Measurements from ENCODE around the gene FAM78A. TPM values are rescaled to one million over a fixed set of nuclear protein-coding genes. Genes with fewer than 3 reads are reported as not detected.

The FAM78A gene
- polyA plus RNA-seq (2012; ENCODE audit: insufficient read depth, insufficient read length, low read depth) = 1.3 TPM

DNA sequence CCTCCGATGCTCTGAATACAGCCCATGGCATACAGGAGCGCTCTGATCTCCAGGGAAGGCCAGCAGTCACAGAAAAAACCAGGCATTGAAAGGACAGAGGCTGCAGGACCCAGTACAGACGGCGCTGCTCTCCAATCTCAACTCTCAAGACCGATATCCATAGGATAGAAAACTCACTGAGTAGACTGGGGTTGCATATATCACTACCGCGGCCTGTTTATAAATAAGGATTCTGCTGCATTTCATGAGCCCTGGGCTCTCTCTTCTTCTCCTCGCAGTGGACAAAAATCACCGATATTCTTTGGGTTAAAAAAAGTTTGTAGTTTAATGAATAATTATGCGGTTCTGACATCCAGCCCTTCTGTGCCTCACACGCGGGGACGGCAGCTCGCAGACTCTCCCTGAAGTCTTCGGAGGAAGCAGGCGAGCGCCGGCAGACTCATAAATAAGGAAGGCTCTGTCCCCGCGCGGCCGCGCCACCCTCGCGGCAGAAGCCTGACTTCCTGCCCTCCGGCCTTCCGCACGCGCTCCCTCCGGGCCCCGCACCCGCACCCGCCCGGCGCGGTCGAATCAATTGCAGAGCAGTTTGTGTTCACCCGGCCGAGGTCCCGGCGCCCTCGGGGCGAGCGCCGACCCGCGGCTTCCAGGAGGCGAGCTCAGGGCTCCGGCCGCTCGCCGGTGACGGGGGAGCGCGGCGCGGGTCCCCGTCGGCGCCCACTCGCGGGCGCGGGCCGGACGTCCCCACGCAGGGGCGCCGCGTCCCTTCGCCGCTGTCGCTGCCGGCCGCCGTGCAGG, at the start of gene FAM78A:
Gene FAM78A (minus strand): TSS at position 417 of the 795 bp plus-strand sequence. CDS start 331 bp downstream, at position 86.
- peak; percentile 38 for DNase-seq
- peak within 1 kb of the TSS; percentile 47 for H3K4me3 ChIP-seq (ENCODE audit: low read depth, low read length)
- TF ChIP-seq, protein P1, sequence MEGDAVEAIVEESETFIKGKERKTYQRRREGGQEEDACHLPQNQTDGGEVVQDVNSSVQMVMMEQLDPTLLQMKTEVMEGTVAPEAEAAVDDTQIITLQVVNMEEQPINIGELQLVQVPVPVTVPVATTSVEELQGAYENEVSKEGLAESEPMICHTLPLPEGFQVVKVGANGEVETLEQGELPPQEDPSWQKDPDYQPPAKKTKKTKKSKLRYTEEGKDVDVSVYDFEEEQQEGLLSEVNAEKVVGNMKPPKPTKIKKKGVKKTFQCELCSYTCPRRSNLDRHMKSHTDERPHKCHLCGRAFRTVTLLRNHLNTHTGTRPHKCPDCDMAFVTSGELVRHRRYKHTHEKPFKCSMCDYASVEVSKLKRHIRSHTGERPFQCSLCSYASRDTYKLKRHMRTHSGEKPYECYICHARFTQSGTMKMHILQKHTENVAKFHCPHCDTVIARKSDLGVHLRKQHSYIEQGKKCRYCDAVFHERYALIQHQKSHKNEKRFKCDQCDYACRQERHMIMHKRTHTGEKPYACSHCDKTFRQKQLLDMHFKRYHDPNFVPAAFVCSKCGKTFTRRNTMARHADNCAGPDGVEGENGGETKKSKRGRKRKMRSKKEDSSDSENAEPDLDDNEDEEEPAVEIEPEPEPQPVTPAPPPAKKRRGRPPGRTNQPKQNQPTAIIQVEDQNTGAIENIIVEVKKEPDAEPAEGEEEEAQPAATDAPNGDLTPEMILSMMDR (IDR thresholded peaks at IDR 0.05; ENCODE audit: low read depth, low read length) = no peak
- H3K4me1 ChIP-seq = peaks cover 3% of the 10 kb centered on the region; the same call in 1 of the 2 replicates
- peaks cover 18% of the 10 kb centered on the region for H3K27me3 ChIP-seq
- no peaks in the 10 kb centered on the region for H3K9me3 ChIP-seq
- no peaks in the 10 kb centered on the region for H3K36me3 ChIP-seq

DNA sequence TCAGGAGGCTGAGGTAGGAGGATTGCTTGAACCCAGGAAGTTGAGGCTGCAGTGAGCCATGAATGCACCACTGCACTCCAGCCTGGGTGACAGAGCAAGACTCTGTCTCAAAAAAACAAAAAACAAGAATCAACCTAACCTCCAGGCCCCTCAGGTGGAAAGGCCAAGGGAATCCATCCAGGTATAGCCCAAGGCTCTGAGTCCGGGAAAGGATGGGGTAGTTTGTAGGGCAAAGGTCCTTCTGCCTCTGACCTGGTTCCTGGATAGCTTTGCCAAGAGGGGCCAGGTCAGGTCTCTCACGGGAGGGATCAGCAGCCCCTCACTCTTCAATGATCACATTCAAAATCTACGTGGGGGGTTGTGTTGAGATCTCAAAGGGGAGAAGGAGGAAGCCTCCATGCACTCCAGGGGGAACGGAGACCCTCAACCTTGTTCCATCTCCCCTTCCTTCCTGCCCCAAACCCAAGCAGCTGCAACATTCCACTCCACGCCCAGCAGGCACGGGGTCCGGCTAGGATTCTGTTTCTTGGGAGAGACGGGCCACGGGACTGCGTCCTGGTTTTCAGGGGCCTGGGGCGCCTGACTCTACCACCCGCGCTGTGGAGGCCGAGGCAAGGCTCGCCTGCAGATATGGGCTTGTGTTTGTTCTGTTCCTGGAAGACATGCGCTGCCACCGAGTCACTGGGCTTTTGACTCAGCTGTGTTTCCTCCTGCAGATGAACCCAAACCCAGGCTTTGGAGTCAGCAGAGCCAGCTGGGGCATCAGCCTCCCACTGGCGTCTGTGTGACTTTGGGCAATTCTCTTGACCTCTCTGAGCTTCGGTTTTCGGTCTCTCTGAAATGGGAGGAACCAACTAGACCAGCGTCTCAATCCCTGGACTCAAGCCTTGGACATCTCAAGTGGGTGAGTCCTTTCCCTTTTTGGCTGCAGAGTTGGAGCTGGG, 48.7 kb upstream of the FAM78A start:
- H3K4me3 ChIP-seq (ENCODE audit: low read depth, low read length) = no peak overlapping the region
- H3K36me3 ChIP-seq = no peaks in the 10 kb centered on the region
- no peaks in the 10 kb centered on the region for H3K27me3 ChIP-seq
- DNase-seq = no peak
- TF ChIP-seq, protein P1 (IDR thresholded peaks at IDR 0.05; ENCODE audit: low read depth, low read length) = no peak
- H3K9me3 ChIP-seq = no peaks in the 10 kb centered on the region
- H3K4me1 ChIP-seq = no peaks in the 10 kb centered on the region; the same call in 1 of the 2 replicates

GRCh38 chr9:131323629-131324028, 47.3 kb upstream of the FAM78A start:
- TF ChIP-seq, protein P1 (IDR thresholded peaks at IDR 0.05; ENCODE audit: low read depth, low read length) = no peak
- no peaks in the 10 kb centered on the region for H3K27me3 ChIP-seq
- no peak for DNase-seq

GRCh38 chr9:131320031-131320685, 43.8 kb upstream of the FAM78A start:
- H3K27me3 ChIP-seq = no peaks in the 10 kb centered on the region
- no peaks in the 10 kb centered on the region for H3K9me3 ChIP-seq

More at GRCh38 chr9:131323629-131324028, 47.3 kb upstream of the FAM78A start:
- Histone ChIP-seq H3K9me3 (no peaks in the 10 kb centered on the region), H3K4me3 (ENCODE audit: low read depth, low read length) (no peak overlapping the region), H3K36me3 (no peaks in the 10 kb centered on the region), H3K4me1 (peaks cover 2% of the 10 kb centered on the region; the same call in 1 of the 2 replicates)

GRCh38 chr9:131319486-131319885, 43.2 kb upstream of the FAM78A start:
- Histone ChIP-seq H3K27me3 (no peaks in the 10 kb centered on the region), H3K4me3 (ENCODE audit: low read depth, low read length) (no peak overlapping the region), H3K4me1 (peaks cover 2% of the 10 kb centered on the region; the same call in 1 of the 2 replicates), H3K9me3 (no peaks in the 10 kb centered on the region), H3K36me3 (no peaks in the 10 kb centered on the region)
- peak; percentile 58 for DNase-seq
- TF ChIP-seq, protein P1 (IDR thresholded peaks at IDR 0.05; ENCODE audit: low read depth, low read length) = no peak

More at GRCh38 chr9:131320031-131320685, 43.8 kb upstream of the FAM78A start:
- no peak overlapping the region for H3K4me3 ChIP-seq (ENCODE audit: low read depth, low read length)
- no peaks in the 10 kb centered on the region for H3K36me3 ChIP-seq
- H3K4me1 ChIP-seq = peaks cover 2% of the 10 kb centered on the region; the same call in 1 of the 2 replicates
- DNase-seq = no peak
- TF ChIP-seq, protein P1 (IDR thresholded peaks at IDR 0.05; ENCODE audit: low read depth, low read length) = no peak
